GM12801 (cell line): ENCODE measurements around the gene CERK.

Experiments
- TF ChIP-seq, protein P1 (sequence below): IDR thresholded peaks from one replicate; pipeline ENCODE4 v1.5.1; 2011; ENCODE audit warnings: control low read depth; ENCODE audit not compliant: insufficient read length; ENCODE audit errors: extremely low read depth

Gene CERK

DNA sequence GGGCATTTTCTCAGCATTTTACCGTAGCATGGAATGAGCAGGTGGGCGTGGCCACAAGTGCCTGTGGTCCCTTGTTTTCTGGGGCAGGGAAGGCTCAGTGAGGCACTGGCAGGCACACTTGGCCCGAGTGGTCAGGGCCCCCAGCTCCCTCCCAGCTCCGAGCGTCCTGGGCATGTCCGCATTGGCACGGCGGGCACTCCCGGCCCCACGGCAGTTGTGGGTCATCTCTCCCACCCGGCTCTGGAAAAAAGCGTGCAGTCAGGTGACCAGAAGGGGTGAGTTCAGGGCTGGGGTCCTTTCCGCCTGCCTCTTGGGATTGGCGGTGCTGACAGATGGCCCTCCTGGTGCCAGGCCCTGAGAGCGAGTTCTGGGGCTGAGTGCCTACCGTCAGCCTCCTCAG, 62.1 kb downstream of the CERK start:
- TF ChIP-seq, protein P1, sequence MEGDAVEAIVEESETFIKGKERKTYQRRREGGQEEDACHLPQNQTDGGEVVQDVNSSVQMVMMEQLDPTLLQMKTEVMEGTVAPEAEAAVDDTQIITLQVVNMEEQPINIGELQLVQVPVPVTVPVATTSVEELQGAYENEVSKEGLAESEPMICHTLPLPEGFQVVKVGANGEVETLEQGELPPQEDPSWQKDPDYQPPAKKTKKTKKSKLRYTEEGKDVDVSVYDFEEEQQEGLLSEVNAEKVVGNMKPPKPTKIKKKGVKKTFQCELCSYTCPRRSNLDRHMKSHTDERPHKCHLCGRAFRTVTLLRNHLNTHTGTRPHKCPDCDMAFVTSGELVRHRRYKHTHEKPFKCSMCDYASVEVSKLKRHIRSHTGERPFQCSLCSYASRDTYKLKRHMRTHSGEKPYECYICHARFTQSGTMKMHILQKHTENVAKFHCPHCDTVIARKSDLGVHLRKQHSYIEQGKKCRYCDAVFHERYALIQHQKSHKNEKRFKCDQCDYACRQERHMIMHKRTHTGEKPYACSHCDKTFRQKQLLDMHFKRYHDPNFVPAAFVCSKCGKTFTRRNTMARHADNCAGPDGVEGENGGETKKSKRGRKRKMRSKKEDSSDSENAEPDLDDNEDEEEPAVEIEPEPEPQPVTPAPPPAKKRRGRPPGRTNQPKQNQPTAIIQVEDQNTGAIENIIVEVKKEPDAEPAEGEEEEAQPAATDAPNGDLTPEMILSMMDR, result no peak

- TF ChIP-seq, protein P1, result no peak
Observed at GRCh38 chr22:46675479-46675878, 62.6 kb downstream of the CERK start.

- TF ChIP-seq, protein P1, result no peak
Observed at GRCh38 chr22:46674906-46675305, 63.1 kb downstream of the CERK start.

DNA sequence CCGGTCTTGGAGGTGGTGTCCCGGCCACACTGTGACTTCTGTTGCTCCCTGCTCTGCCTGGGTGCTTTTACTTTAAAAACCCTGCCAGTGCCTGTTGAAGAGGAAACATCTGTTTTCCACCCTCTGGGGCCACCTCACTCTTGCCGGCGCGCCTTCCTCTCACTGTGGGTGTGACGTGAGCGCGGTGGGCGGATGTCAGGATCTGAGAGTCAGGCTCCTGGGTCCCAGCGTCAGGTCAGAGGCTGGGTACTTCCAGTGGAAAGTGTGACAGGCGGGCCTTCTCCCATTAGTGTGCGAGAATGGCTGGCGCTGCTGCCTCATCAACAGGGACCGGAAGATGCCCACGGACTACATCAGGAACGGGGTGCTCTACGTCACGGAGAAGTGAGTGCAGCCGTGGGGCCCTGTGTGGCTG, 63.7 kb downstream of the CERK start:
- TF ChIP-seq, protein P1, result no peak

GRCh38 chr22:46673662-46674236, 64.3 kb downstream of the CERK start:
- TF ChIP-seq, protein P1, result no peak

GRCh38 chr22:46673205-46673604, 64.8 kb downstream of the CERK start:
- TF ChIP-seq, protein P1, result no peak

DNA sequence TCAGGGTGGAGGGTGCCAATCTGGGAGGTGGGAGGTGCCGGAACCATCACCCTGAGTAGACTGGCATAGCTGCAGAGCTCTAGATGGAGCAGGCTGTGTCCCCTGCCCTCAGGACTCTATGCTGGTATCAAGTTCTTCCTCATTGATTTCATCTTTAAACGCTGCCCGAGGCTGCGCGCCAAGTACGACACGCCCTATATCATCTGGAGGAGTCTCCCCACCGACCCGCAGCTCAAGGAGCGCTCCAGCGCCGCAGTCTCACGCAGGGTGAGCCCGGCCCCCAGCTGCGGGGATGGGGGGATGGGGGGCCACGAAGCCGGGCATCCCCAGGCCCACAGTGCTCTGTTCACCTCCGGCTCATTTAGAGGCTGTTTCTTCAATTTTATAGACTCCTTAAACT, 65.3 kb downstream of the CERK start:
- TF ChIP-seq, protein P1, result no peak
